ENCODE results near the gene CIBAR2.
"Not testable (repeated sequence)": the region's sequence is repeated elsewhere in the genome, so short reads cannot be mapped to it uniquely, and the experiment has no call there.

CIBAR2 gene

GRCh38 chr16:85127379-85127723, 15.1 kb upstream of the CIBAR2 start:
- DNase-seq = no peak

- peak; percentile 82 to 89 for DNase-seq
Observed at GRCh38 chr16:85126705-85127378, 14.6 kb upstream of the CIBAR2 start.

GRCh38 chr16:85126394-85126704, 14.1 kb upstream of the CIBAR2 start:
- peak in 1 of 2 experiments; percentile 55 for DNase-seq

GRCh38 chr16:85125570-85126393, 13.5 kb upstream of the CIBAR2 start:
- peak; percentile 12 to 69 for DNase-seq

- peak in 1 of 2 experiments; percentile 48 for DNase-seq
Observed at GRCh38 chr16:85124636-85125346, 12.5 kb upstream of the CIBAR2 start.

- DNase-seq = no peak
Observed at GRCh38 chr16:85123891-85124635, 11.8 kb upstream of the CIBAR2 start.

- DNase-seq = not testable (repeated sequence)
Observed at GRCh38 chr16:85123441-85123840, 11.2 kb upstream of the CIBAR2 start.

GRCh38 chr16:85120006-85120340, 7.7 kb upstream of the CIBAR2 start:
- DNase-seq = no peak

- no peak for DNase-seq
Observed at GRCh38 chr16:85117418-85117817, 5.1 kb upstream of the CIBAR2 start.

GRCh38 chr16:85114909-85115567, 2.8 kb upstream of the CIBAR2 start:
- DNase-seq = peak in 1 of 2 experiments; percentile 68

- DNase-seq = no peak
Observed at GRCh38 chr16:85113913-85114312, 1.6 kb upstream of the CIBAR2 start.

GRCh38 chr16:85113168-85113733, 979 bp upstream of the CIBAR2 start:
- no peak for DNase-seq

- DNase-seq = no peak
Observed at GRCh38 chr16:85111184-85111583, 1.1 kb downstream of the CIBAR2 start.

- DNase-seq = no peak
Observed at GRCh38 chr16:85110105-85110504, 2.2 kb downstream of the CIBAR2 start.

- no peak for DNase-seq
Observed at GRCh38 chr16:85107532-85107931, 4.7 kb downstream of the CIBAR2 start.

- no peak for DNase-seq
Observed at GRCh38 chr16:85107083-85107482, 5.2 kb downstream of the CIBAR2 start.

- DNase-seq = no peak
Observed at GRCh38 chr16:85105475-85105874, 6.8 kb downstream of the CIBAR2 start.

GRCh38 chr16:85104821-85105391, 7.4 kb downstream of the CIBAR2 start:
- no peak for DNase-seq

- DNase-seq = no peak
Observed at GRCh38 chr16:85104147-85104546, 8.1 kb downstream of the CIBAR2 start.

GRCh38 chr16:85103114-85104079, 8.9 kb downstream of the CIBAR2 start:
- no peak for DNase-seq
